ENCODE measurements around the gene TMEM138.

Gene TMEM138

DNA sequence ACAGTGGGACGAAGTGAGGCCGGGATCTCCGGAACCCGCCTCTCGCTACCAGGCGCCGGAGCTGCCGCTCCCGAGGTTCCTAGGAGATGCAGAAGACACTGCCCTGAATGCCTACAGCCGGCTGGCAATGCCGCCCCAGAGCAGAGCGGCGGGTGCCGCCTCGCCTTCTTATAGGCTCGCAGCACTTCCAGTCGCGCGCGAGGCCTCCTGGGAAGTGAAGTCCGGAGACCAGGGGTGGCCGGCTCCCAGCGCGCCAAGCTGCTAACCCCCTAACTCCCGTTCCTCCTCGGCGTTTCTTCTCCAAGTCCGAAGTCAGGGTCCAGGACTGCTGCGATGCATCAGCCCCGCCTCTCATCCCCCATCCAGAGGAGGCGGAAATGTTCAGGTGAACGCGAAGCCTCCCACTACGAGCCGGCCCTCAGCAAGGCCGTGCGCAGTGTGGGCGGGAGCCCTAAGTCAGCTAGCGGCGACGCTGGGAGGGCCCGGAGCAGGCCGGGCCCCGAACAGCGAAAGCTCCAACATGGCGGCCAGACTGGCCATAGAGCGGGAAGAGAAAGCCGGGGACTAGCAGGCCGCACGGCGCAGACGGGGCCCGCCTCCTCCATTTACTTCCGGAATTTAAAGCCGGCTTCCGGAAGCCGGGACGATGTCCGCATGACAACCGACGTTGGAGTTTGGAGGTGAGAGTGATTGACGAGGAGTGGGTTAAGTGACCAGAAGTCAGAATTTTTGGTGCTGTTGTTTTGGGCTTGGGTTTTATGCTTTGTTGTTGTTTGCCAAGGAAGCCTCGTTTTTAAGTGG is at the start of gene TMEM138, which contains the start of gene CYB561A3:
TSS of gene TMEM138 (plus strand) at position 634 of the 801 bp plus-strand sequence. CDS start 2,017 bp downstream, outside the sequence.
TSS of gene CYB561A3 (minus strand) at position 142 of the 801 bp plus-strand sequence. CDS start 5,169 bp downstream, outside the sequence.
- Mint-ChIP-seq H3K4me3 (peak within 1 kb of the TSS; percentile 97 to 100 (median 99)), H3K36me3 (ENCODE audit: low read depth) (peaks cover 22% of the 10 kb centered on the region), H3K27me3 (ENCODE audit: low read depth) (no peaks in the 10 kb centered on the region), H3K4me1 (peaks cover 32% of the 10 kb centered on the region), H3K27ac (peak within 1 kb of the TSS; percentile 93 to 97 (median 94)), H3K9me3 (no peaks in the 10 kb centered on the region)
- TF ChIP-seq, protein P1, sequence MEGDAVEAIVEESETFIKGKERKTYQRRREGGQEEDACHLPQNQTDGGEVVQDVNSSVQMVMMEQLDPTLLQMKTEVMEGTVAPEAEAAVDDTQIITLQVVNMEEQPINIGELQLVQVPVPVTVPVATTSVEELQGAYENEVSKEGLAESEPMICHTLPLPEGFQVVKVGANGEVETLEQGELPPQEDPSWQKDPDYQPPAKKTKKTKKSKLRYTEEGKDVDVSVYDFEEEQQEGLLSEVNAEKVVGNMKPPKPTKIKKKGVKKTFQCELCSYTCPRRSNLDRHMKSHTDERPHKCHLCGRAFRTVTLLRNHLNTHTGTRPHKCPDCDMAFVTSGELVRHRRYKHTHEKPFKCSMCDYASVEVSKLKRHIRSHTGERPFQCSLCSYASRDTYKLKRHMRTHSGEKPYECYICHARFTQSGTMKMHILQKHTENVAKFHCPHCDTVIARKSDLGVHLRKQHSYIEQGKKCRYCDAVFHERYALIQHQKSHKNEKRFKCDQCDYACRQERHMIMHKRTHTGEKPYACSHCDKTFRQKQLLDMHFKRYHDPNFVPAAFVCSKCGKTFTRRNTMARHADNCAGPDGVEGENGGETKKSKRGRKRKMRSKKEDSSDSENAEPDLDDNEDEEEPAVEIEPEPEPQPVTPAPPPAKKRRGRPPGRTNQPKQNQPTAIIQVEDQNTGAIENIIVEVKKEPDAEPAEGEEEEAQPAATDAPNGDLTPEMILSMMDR (IDR thresholded peaks at IDR 0.05; ENCODE audit: unreplicated experiment in 3 of 3): no peak

DNA sequence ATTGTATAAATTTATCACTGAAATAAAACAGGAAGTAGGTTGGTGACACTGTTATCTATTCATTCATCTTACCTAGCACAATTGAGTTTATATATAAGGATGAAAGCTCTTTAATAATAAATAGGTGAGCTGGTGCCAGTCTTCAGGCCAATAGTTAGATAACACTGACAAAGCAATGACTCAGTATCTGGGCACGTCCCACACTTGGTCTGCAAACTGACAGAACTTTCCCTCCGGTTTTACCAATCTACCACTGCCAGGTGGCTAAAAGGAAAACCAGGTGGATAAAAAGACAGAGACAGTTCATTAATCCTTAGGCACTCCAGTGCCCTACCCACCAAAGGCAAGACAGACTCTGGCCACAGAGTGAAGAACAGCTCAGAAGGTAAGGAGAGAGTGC is 46.9 kb upstream of the TMEM138 start:
- H3K36me3 Mint-ChIP-seq (ENCODE audit: low read depth): peaks cover 60% of the 10 kb centered on the region
- TF ChIP-seq, protein P1 (IDR thresholded peaks at IDR 0.05; ENCODE audit: unreplicated experiment in 3 of 3): no peak
- H3K9me3 Mint-ChIP-seq: no peaks in the 10 kb centered on the region
- H3K4me1 Mint-ChIP-seq: peaks cover 7% of the 10 kb centered on the region
- H3K4me3 Mint-ChIP-seq: no peak overlapping the region
- no peaks in the 10 kb centered on the region for H3K27me3 Mint-ChIP-seq (ENCODE audit: low read depth)
- H3K27ac Mint-ChIP-seq: no peak overlapping the region

GRCh38 chr11:61325649-61326414 is 36.3 kb upstream of the TMEM138 start:
- no peak overlapping the region for H3K4me3 Mint-ChIP-seq
- H3K9me3 Mint-ChIP-seq: no peaks in the 10 kb centered on the region
- H3K36me3 Mint-ChIP-seq (ENCODE audit: low read depth): peaks cover 81% of the 10 kb centered on the region
- no peaks in the 10 kb centered on the region for H3K27me3 Mint-ChIP-seq (ENCODE audit: low read depth)
- H3K27ac Mint-ChIP-seq: no peak overlapping the region
- peaks cover 31% of the 10 kb centered on the region for H3K4me1 Mint-ChIP-seq
- TF ChIP-seq, protein P1 (IDR thresholded peaks at IDR 0.05; ENCODE audit: unreplicated experiment in 3 of 3): no peak

GRCh38 chr11:61327669-61328071 is 34.5 kb upstream of the TMEM138 start:
- peaks cover 49% of the 10 kb centered on the region for H3K4me1 Mint-ChIP-seq
- H3K9me3 Mint-ChIP-seq: no peaks in the 10 kb centered on the region
- no peak overlapping the region for H3K4me3 Mint-ChIP-seq
- H3K36me3 Mint-ChIP-seq (ENCODE audit: low read depth): peaks cover 78% of the 10 kb centered on the region
- TF ChIP-seq, protein P1 (IDR thresholded peaks at IDR 0.05; ENCODE audit: unreplicated experiment in 3 of 3): no peak
- no peaks in the 10 kb centered on the region for H3K27me3 Mint-ChIP-seq (ENCODE audit: low read depth)
- H3K27ac Mint-ChIP-seq: peak overlapping the region in 1 of 3 experiments; percentile 13

DNA sequence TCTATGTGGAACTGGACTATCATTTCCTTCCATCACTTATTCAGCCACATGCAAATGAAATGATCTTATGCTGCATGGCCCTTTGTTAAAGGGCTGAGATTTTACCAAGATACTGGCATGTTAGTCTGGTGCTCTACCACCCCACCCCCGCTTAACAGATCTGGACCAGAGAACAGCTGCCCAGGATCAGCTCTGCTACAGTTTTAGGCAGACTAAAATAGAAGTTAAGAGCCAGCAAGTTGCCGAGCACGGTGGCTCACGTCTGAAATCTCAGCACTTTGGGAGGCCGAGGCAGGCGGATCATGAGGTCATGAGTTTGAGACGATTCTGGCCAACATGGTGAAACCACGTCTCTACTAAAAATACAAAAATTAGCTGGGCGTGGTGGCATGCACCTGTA is 33.8 kb upstream of the TMEM138 start:
- H3K27ac Mint-ChIP-seq: peak overlapping the region; percentile 54 to 71 (median 56)
- TF ChIP-seq, protein P1 (IDR thresholded peaks at IDR 0.05; ENCODE audit: unreplicated experiment in 3 of 3): no peak
- peaks cover 51% of the 10 kb centered on the region for H3K4me1 Mint-ChIP-seq
- peaks cover 72% of the 10 kb centered on the region for H3K36me3 Mint-ChIP-seq (ENCODE audit: low read depth)
- H3K27me3 Mint-ChIP-seq (ENCODE audit: low read depth): no peaks in the 10 kb centered on the region
- no peaks in the 10 kb centered on the region for H3K9me3 Mint-ChIP-seq
- peak overlapping the region in 2 of 3 experiments; percentile 26 to 73 for H3K4me3 Mint-ChIP-seq
